ENCODE data around the gene ERRFI1. TPM values are rescaled to one million over a fixed set of nuclear protein-coding genes. Genes with fewer than 3 reads are reported as not detected.

Gene ERRFI1
- total RNA-seq, 1 experiment from 2014 or later = 44.6 TPM

- H3K4me1 Mint-ChIP-seq = peaks cover 11% of the 10 kb centered on the region
- CTCF ChIA-PET = interaction anchor here (0.6 to 5.5 kb wide), 6 partner anchors 8 to 344 kb away, joined by 3 to 30 read pairs (median 5); no protein-coding TSS in a partner anchor
- no peak overlapping the region for H3K27ac Mint-ChIP-seq
- DNase-seq (ENCODE audit: low spot score) = no peak
- H3K27me3 Mint-ChIP-seq (ENCODE audit: low read depth) = no peaks in the 10 kb centered on the region
- no peaks in the 10 kb centered on the region for H3K9me3 Mint-ChIP-seq
- peaks cover 78% of the 10 kb centered on the region for H3K36me3 Mint-ChIP-seq
- no peak for ATAC-seq
- H3K4me3 Mint-ChIP-seq = no peak overlapping the region
- POLR2A ChIA-PET = no interaction called here
- TF ChIP-seq CDX4 (CRISPR knock-in tag; IDR thresholded peaks at IDR 0.05; ENCODE audit: borderline replicate concordance) = no peak
- no peak for TF ChIP-seq MLX (CRISPR knock-in tag; IDR thresholded peaks at IDR 0.05)
These were observed 45.1 kb downstream of the ERRFI1 start for GRCh38 chr1:7980984-7981383.

- Mint-ChIP-seq H3K27me3 (ENCODE audit: low read depth) (no peaks in the 10 kb centered on the region), H3K4me1 (0 out of 2 replicates have a peak, but pooled peaks cover 2% of the 10 kb centered on the region), H3K9me3 (no peaks in the 10 kb centered on the region), H3K36me3 (peaks cover 66% of the 10 kb centered on the region), H3K4me3 (no peak overlapping the region), H3K27ac (no peak overlapping the region)
- peak; percentile 89 for DNase-seq (ENCODE audit: low spot score)
- ChIA-PET CTCF (interaction anchor here (0.5 to 2.9 kb wide), 47 partner anchors 9 to 1794 kb away, joined by 3 to 81 read pairs (median 4); partner anchors contain the start of genes SLC45A1 and TNFRSF9), POLR2A (interaction anchor here (0.6 to 1.8 kb wide), 3 partner anchors 16 to 355 kb away, joined by 5 to 6 read pairs (median 5); no protein-coding TSS in a partner anchor)
- ATAC-seq = peak; percentile 100
- no peak for TF ChIP-seq CDX4 (CRISPR knock-in tag; IDR thresholded peaks at IDR 0.05; ENCODE audit: borderline replicate concordance)
- no peak for TF ChIP-seq ZNF219 (CRISPR knock-in tag; IDR thresholded peaks at IDR 0.05; ENCODE audit: borderline replicate concordance)
- no peak for TF ChIP-seq NFYB (CRISPR knock-in tag; conservative IDR thresholded peaks at IDR 0.05; ENCODE audit: low read depth)
- TF ChIP-seq ZBTB21 (CRISPR knock-in tag; IDR thresholded peaks at IDR 0.05; ENCODE audit: borderline replicate concordance) = no peak
- TF ChIP-seq FOXP4 (CRISPR knock-in tag; IDR thresholded peaks at IDR 0.05) = no peak
- TF ChIP-seq ELF4 (CRISPR knock-in tag; IDR thresholded peaks at IDR 0.05; ENCODE audit: low read depth) = no peak
- TF ChIP-seq CTCF (IDR thresholded peaks at IDR 0.05) = peak; percentile 88
- no peak for TF ChIP-seq ZNF532 (CRISPR knock-in tag; IDR thresholded peaks at IDR 0.05; ENCODE audit: borderline replicate concordance)
These were observed 50.8 kb downstream of the ERRFI1 start for GRCh38 chr1:7975212-7975865.

Measured in WTC11 (cell line).